Osteoblast (primary cell): ENCODE results near the gene SLC7A8. TPM values are rescaled to one million over a fixed set of nuclear protein-coding genes. Genes with fewer than 3 reads are reported as not detected.

ENCODE experiments used
- DNase-seq: peaks from one replicate; pipeline ENCODE4 v3.0.0; 2011; ENCODE audit warnings: low spot score, mixed read lengths; ENCODE audit not compliant: insufficient read length; ENCODE audit errors: missing footprints
- H2AFZ ChIP-seq: 2 replicates; pipeline ENCODE4 v1.6.0; 2011; ENCODE audit warnings: mild to moderate bottlenecking, low read length
- H3K27ac ChIP-seq: 2 replicates; pipeline ENCODE4 v1.5.1; 2011; ENCODE audit warnings: mild to moderate bottlenecking, low read depth, low read length, moderate library complexity
- H3K27me3 ChIP-seq: 2 replicates; pipeline ENCODE4 v1.6.0; 2012; ENCODE audit warnings: mild to moderate bottlenecking, control low read depth, inconsistent platforms, low read length, moderate library complexity; ENCODE audit not compliant: insufficient read depth
- H3K36me3 ChIP-seq: 2 replicates; pipeline ENCODE4 v1.5.1; 2011; ENCODE audit warnings: mild to moderate bottlenecking, low read length, control low read depth, moderate library complexity; ENCODE audit not compliant: insufficient read depth
- H3K4me1 ChIP-seq: 2 replicates; pipeline ENCODE4 v1.5.1; 2011; ENCODE audit warnings: mild to moderate bottlenecking, low read length, control low read depth, moderate library complexity; ENCODE audit not compliant: insufficient read depth
- H3K4me2 ChIP-seq: 2 replicates; pipeline ENCODE4 v1.6.0; 2011; ENCODE audit warnings: mild to moderate bottlenecking, low read length; ENCODE audit not compliant: insufficient read depth
- H3K4me3 ChIP-seq: fragments of 200-600 bp; sonication (generic); 3 replicates; pipeline ENCODE4 v1.5.1; 2012; ENCODE audit warnings: mild to moderate bottlenecking, low read length, inconsistent platforms; ENCODE audit not compliant: insufficient read depth
- H3K79me2 ChIP-seq: 2 replicates; pipeline ENCODE4 v1.6.0; 2012; ENCODE audit warnings: mild to moderate bottlenecking, low read length, control low read depth, inconsistent platforms; ENCODE audit not compliant: insufficient read depth
- H3K9me3 ChIP-seq: 2 replicates; pipeline ENCODE4 v1.5.1; 2011; ENCODE audit warnings: low read depth, low read length, control low read depth
- H4K20me1 ChIP-seq: 2 replicates; pipeline ENCODE4 v1.6.0; 2012; ENCODE audit warnings: mild to moderate bottlenecking, low read length, control low read depth; ENCODE audit not compliant: insufficient read depth
- CTCF ChIP-seq: IDR thresholded peaks from 2 replicates; pipeline ENCODE4 v1.5.1; 2011; ENCODE audit warnings: mild to moderate bottlenecking, low read depth, low read length, moderate library complexity; ENCODE audit errors: extremely low read depth
- total RNA-seq: library from RNA; depleted of rRNA; stranded (reverse); fragments of >200 nt; gene quantifications from 2 replicates; pipeline ENCODE4 v1.2.3, GENCODE V29; 2012

Gene SLC7A8
- total RNA-seq, 1 donor, result 4.3 TPM

- no peaks in the 10 kb centered on the region for H3K9me3 ChIP-seq
- no peak overlapping the region for H3K27ac ChIP-seq
- H3K36me3 ChIP-seq, result no peaks in the 10 kb centered on the region
- no peak overlapping the region for H3K4me3 ChIP-seq
- no peak overlapping the region for H3K4me2 ChIP-seq
- no peak overlapping the region for H2AFZ ChIP-seq
- no peaks in the 10 kb centered on the region for H4K20me1 ChIP-seq
- no peaks in the 10 kb centered on the region for H3K79me2 ChIP-seq
- no peaks in the 10 kb centered on the region for H3K4me1 ChIP-seq
- no peak for TF ChIP-seq CTCF
- DNase-seq, result no peak
- peaks cover 3% of the 10 kb centered on the region for H3K27me3 ChIP-seq
Measured at GRCh38 chr14:23131482-23131881, 52.0 kb downstream of the SLC7A8 start.

GRCh38 chr14:23130871-23131270, 52.6 kb downstream of the SLC7A8 start:
- Histone ChIP-seq H3K9me3 (no peaks in the 10 kb centered on the region), H3K4me1 (no peaks in the 10 kb centered on the region), H3K36me3 (no peaks in the 10 kb centered on the region), H2AFZ (no peak overlapping the region), H3K4me3 (no peak overlapping the region), H3K79me2 (no peaks in the 10 kb centered on the region), H4K20me1 (no peaks in the 10 kb centered on the region), H3K27me3 (peaks cover 3% of the 10 kb centered on the region), H3K4me2 (no peak overlapping the region), H3K27ac (no peak overlapping the region)
- no peak for TF ChIP-seq CTCF
- no peak for DNase-seq

- DNase-seq, result peak; percentile 80
- Histone ChIP-seq H3K9me3 (no peaks in the 10 kb centered on the region), H3K79me2 (no peaks in the 10 kb centered on the region), H3K4me3 (no peak overlapping the region), H4K20me1 (no peaks in the 10 kb centered on the region), H3K27ac (no peak overlapping the region), H3K4me2 (no peak overlapping the region), H3K36me3 (no peaks in the 10 kb centered on the region), H3K27me3 (peaks cover 3% of the 10 kb centered on the region), H3K4me1 (no peaks in the 10 kb centered on the region), H2AFZ (no peak overlapping the region)
- TF ChIP-seq CTCF, result no peak
Measured at GRCh38 chr14:23129759-23130316, 53.6 kb downstream of the SLC7A8 start.

GRCh38 chr14:23128969-23129758, 54.3 kb downstream of the SLC7A8 start:
- Histone ChIP-seq H2AFZ (no peak overlapping the region), H3K4me3 (no peak overlapping the region), H3K9me3 (no peaks in the 10 kb centered on the region), H3K27me3 (peaks cover 3% of the 10 kb centered on the region), H3K4me2 (no peak overlapping the region), H3K79me2 (no peaks in the 10 kb centered on the region), H3K4me1 (no peaks in the 10 kb centered on the region), H4K20me1 (no peaks in the 10 kb centered on the region), H3K36me3 (no peaks in the 10 kb centered on the region), H3K27ac (no peak overlapping the region)
- no peak for TF ChIP-seq CTCF
- DNase-seq, result no peak
